Renal pelvis (tissue), 4 donors: ENCODE results near the gene SLC25A47. TPM values are rescaled to one million over a fixed set of nuclear protein-coding genes. Genes with fewer than 3 reads are reported as not detected.

ENCODE experiments used
- DNase-seq: peaks from one replicate; pipeline ENCODE4 v3.0.0-alpha.2; 2013
- polyA plus RNA-seq, 3 donors: library from polyadenylated mRNA; unstranded; fragments of 120-200 nt; gene quantifications; one replicate each; pipeline ENCODE4 v1.2.1, GENCODE V29; 2013; ENCODE audit not compliant: insufficient read length in 3 of 3

Gene SLC25A47
- polyA plus RNA-seq, 3 donors: 0.04 TPM; not detected in 2

- peak; percentile 95 for DNase-seq
Measured at GRCh38 chr14:100375963-100376735, 53.0 kb downstream of the SLC25A47 start, which contains the start of gene WDR25. Gene WDR25, plus strand, starts transcription at chr14:100376485.

DNA sequence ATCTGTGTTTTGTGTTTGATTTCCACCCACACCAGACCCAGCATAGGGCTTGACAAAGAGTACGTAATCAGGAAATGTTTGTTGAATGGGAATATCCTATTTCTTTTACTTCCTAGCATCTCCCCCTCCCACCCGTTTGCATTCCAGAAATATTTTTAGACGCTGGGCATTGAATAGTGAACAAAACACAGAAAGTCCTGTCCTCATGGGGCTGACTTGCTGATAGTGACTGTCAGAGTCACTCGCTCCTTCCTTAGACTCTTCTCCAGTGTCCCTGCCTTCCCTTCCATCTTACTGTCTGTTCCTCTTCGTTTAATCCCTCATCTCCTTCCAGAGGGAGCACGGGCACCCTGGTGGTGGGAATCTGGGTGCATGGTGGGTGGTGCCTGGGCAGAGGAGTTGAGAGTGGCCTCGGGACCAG, 53.6 kb downstream of the SLC25A47 start:
- no peak for DNase-seq

Other genes starting within 250 kb of the SLC25A47 start
- gene DEGS2, start 163.7 kb upstream of the SLC25A47 start, polyA plus RNA-seq: 10 to 100 TPM in 2 of 3 donors, 1 to 10 TPM in 1; 8.7 to 10.9 (median 10.4) TPM
- 100 to 1,000 TPM; 126 to 129 (median 126) TPM for gene YY1, start 84.2 kb upstream of the SLC25A47 start, polyA plus RNA-seq
- gene SLC25A29, start 16.9 kb upstream of the SLC25A47 start, polyA plus RNA-seq: 100 to 1,000 TPM in 1 of 3 donors, 10 to 100 TPM in 2; 56.1 to 113 (median 98.0) TPM
- 10 to 100 TPM; 11.2 to 12.3 (median 11.7) TPM for gene WDR25, start 53.1 kb downstream of the SLC25A47 start, polyA plus RNA-seq